GM12801 (cell line): ENCODE measurements around the gene ART4.

Source experiments
- TF ChIP-seq, protein P1 (sequence below): IDR thresholded peaks from one replicate; pipeline ENCODE4 v1.5.1; 2011; ENCODE audit warnings: control low read depth; ENCODE audit not compliant: insufficient read length; ENCODE audit errors: extremely low read depth

Gene ART4

DNA sequence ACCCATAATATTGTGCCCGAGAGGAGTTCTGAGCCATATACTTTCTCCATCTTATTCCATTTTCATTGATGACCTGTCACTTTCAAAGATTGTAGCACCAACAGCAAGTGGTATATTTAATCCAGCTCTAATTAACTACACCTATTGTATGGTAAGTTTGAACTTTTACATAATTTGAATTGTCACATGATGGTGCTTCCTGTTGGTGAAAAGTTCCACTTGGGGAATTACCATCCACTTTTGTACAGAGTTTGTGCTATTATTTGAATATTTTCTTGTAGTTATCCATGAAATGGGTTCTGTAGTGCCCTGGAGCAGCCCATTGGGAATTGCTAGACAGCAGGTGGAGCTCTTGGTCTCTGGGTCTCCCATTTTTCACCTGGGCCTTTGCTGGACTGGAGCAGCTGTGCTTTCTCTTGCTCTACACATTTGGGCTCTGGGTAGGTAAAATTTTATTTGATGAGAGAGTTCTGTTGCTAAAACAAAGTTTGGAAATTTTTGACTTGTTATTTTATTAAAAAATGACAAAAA is 32.3 kb downstream of the ART4 start:
- TF ChIP-seq, protein P1, sequence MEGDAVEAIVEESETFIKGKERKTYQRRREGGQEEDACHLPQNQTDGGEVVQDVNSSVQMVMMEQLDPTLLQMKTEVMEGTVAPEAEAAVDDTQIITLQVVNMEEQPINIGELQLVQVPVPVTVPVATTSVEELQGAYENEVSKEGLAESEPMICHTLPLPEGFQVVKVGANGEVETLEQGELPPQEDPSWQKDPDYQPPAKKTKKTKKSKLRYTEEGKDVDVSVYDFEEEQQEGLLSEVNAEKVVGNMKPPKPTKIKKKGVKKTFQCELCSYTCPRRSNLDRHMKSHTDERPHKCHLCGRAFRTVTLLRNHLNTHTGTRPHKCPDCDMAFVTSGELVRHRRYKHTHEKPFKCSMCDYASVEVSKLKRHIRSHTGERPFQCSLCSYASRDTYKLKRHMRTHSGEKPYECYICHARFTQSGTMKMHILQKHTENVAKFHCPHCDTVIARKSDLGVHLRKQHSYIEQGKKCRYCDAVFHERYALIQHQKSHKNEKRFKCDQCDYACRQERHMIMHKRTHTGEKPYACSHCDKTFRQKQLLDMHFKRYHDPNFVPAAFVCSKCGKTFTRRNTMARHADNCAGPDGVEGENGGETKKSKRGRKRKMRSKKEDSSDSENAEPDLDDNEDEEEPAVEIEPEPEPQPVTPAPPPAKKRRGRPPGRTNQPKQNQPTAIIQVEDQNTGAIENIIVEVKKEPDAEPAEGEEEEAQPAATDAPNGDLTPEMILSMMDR, result no peak

DNA sequence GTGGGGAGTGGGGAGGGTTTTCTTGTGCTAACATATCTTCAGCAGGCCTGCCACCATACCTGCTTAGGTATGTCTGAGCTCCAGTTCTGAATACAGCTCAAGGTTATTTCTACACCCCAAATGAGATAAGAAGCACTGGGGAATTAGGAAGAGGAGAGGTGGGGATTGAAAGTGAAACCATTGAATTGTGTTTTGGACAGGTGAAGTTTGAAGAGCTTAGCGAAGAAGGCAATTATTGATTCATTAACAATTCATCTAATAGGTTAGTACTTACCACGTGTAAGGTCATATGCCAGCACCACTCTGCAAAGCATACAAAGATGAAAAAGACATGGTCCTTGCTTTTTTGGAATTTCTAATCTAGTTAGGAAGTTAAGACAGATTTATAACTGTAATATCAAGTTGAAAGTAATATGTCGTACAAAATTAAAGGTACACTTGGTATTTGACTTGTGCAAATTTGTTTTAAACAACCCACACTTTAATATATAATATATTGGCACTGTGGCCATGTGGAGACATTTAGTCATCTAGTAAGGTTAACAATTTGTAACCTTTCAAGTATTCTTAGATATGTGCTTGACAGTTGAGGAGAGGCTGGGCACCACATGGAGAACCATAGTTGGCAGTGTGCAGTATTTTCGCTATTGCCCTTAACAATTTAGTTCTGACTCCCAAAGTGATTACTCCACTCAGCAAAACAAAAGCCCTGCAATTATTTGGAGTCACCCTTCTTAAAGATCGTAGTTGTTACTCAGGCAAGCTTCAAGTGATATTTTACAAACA is 33.0 kb downstream of the ART4 start:
- TF ChIP-seq, protein P1, result no peak

DNA sequence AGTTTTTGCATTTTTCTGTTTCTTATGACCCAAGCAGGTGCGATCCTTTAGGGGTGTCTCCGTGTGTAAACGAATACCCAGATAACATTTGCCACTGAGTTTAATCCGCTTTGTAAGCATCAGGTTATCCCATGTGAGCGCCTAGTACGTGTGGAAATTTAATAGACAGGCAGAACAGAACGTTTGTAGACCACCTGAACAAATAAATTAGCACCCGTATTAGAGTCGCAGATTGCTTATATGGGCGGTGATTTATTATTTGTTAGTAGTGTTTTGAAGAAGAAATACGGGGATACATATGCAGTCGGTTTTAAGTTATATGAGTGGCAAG is 39.5 kb downstream of the ART4 start:
- TF ChIP-seq, protein P1, result no peak

DNA sequence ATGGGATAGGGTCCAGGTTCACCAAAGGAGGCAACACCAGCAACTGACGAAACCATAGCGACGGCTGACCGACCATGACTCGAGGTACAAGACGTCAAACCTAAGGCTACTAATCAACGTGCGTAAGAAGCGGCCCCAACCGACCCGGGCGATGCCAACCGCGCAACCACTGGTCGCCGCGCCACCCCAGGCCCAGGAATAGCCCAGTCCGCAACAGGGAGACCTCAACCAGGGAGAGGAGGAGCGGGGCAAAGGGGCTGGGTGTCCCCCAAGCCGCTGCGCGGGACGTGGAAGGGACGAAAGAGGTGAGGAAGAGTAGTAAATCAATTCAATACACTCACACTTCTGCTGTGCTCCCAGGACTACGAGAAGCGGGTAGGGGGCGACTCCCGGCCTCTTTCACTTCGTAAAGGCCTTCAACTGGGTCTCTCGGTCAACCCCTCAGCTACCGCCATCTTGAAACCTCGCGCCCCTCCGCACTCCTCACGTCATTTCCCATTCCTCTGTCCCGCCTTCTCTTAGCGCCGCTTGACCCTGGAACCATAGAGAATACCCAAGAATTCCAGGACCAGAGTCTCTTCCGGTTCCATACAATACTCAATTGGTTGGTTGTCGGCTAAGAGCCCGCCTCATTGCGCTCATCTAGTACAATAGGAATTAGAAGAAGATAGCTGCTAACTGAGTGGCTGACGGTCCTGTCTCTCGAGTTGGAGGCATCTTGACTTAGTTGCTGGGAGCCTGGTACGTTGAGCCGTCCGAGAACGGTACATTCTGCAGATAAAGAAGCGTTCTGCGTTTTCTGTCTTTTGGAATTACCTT is 40.1 kb downstream of the ART4 start, which contains the start of the genes C12orf60 and WBP11:
TSS of gene C12orf60 (plus strand) at position 660 of the 819 bp plus-strand sequence. CDS start 19,266 bp downstream, outside the sequence.
TSS of gene WBP11 (minus strand) at position 468 of the 819 bp plus-strand sequence. CDS start 2,095 bp downstream, outside the sequence.
- TF ChIP-seq, protein P1, result no peak

DNA sequence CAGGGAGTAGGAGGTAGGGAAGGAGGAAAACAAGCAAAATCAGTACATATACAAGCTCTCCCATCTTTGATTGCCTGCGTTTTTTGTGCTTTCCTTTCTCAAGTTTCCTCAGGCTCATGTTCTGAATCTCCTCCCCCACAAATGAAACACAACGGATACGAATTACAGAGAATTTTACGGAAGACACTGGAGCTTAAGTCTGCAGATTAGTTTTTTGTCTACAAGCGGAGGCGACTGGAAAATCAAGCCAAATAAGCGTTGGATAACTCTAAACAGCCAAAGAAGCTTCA is 40.7 kb downstream of the ART4 start:
- TF ChIP-seq, protein P1, result no peak

DNA sequence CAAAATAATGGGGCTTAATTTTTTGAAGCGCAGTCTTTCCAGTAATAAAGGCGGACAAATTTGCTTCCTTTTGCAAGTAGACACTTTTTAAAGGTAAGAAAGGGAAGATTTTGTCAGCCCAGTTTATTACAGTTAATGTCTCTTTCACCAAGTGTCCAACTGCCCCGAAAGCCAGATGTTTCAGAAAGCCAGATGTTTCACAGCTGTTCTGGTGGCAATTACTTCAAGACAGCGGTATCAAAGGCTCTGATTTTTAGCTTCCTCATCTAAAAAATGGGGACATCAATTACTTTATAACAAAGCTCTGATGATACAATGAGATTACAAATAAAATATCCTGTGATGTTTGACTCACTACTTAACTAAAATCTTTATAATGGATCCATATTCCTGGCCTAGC is 41.1 kb downstream of the ART4 start:
- TF ChIP-seq, protein P1, result no peak

DNA sequence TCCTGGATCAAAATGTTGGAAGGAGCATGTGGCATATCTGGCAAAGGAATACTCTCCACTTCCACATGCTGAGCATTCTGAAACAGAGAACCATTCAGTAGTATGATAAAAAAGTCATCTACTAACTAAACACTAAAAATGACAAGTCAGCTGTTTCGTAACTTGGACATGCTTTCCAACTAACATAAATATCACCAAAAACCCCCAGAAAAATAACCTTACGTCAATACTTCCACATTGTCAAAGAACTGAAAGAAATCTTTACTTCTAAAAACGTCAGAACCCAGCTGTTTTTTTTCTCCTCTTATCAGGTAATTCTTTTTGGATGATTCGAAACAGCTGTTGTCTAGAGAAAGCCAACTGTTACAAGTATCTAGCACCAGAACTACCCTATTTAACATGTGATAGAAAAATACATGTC is 48.3 kb downstream of the ART4 start:
- TF ChIP-seq, protein P1, result no peak
